C4-2B (cell line): ENCODE measurements around the gene IFT122.
A peak's percentile ranks its signal among the peaks of the same experiment; 100 is the strongest.
"Not testable (repeated sequence)": the region's sequence is repeated elsewhere in the genome, so short reads cannot be mapped to it uniquely, and the experiment has no call there.

Experiments
- H3K27ac ChIP-seq: fragments of 450-650 bp; 2 replicates; pipeline ENCODE4 v1.5.1; 2017
- ZFX ChIP-seq: fragments of 450-650 bp; IDR thresholded peaks from 2 replicates; pipeline ENCODE4 v1.6.1; 2017
- TF ChIP-seq, protein P1 (sequence below): fragments of 450-650 bp; conservative IDR thresholded peaks from 2 replicates; pipeline ENCODE4 v1.5.1; 2017; ENCODE audit warnings: mild to moderate bottlenecking

The IFT122 gene

GRCh38 chr3:129487183-129487867 is 47.3 kb downstream of the IFT122 start:
- H3K27ac ChIP-seq: no peak overlapping the region
- TF ChIP-seq, protein P1, sequence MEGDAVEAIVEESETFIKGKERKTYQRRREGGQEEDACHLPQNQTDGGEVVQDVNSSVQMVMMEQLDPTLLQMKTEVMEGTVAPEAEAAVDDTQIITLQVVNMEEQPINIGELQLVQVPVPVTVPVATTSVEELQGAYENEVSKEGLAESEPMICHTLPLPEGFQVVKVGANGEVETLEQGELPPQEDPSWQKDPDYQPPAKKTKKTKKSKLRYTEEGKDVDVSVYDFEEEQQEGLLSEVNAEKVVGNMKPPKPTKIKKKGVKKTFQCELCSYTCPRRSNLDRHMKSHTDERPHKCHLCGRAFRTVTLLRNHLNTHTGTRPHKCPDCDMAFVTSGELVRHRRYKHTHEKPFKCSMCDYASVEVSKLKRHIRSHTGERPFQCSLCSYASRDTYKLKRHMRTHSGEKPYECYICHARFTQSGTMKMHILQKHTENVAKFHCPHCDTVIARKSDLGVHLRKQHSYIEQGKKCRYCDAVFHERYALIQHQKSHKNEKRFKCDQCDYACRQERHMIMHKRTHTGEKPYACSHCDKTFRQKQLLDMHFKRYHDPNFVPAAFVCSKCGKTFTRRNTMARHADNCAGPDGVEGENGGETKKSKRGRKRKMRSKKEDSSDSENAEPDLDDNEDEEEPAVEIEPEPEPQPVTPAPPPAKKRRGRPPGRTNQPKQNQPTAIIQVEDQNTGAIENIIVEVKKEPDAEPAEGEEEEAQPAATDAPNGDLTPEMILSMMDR: no peak
- TF ChIP-seq ZFX: no peak

- not testable (repeated sequence) for H3K27ac ChIP-seq
These were observed 47.9 kb downstream of the IFT122 start for GRCh38 chr3:129487868-129488335.

GRCh38 chr3:129489258-129489657 is 49.2 kb downstream of the IFT122 start:
- not testable (repeated sequence) for H3K27ac ChIP-seq

GRCh38 chr3:129490273-129490675 is 50.2 kb downstream of the IFT122 start:
- H3K27ac ChIP-seq: no peak overlapping the region

GRCh38 chr3:129491077-129491476 is 51.1 kb downstream of the IFT122 start:
- not testable (repeated sequence) for H3K27ac ChIP-seq

More at GRCh38 chr3:129490273-129490675, 50.2 kb downstream of the IFT122 start:
- no peak for TF ChIP-seq ZFX
- TF ChIP-seq, protein P1: peak; percentile 93

DNA sequence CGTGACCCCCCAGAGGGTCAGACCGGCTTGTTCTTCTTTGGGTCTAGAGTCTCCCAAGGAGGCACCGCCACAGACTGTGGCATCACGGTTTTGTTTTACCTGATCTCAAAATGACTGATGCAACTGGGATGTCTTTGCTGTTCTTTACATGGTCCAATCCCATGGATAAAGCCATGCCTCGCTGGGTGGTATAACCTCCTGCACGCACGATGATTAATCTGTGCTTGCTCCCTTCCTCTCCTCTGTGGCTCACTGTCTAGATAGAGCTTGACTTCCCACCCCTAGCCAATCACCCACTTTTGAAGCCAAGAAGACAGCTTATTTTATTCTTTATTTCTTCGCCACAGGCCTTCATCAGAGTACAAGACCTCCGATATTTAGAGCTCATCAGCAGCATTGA is 51.8 kb downstream of the IFT122 start:
- no peak for TF ChIP-seq ZFX
- TF ChIP-seq, protein P1: no peak
- H3K27ac ChIP-seq: no peak overlapping the region

DNA sequence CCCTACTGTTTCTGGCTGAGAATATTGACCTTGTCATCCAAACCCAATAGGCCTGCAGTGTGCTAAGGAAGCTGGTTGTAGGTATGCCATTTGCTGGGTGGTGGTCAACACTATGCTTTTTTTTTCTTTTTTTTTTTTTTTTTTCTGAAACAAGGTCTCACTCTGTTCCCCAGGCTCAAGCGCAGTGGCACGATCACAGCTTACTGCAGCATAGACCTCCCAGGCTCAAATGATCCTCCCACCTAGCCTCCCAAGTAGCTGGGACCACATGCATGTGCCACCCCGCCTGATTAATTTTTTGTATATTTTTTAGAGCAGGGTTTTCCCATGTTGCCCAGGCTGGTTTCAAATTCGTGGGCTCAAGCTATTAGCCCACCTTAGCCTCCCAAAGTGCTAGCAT is 52.7 kb downstream of the IFT122 start:
- TF ChIP-seq, protein P1: no peak
- no peak for TF ChIP-seq ZFX
- no peak overlapping the region for H3K27ac ChIP-seq

DNA sequence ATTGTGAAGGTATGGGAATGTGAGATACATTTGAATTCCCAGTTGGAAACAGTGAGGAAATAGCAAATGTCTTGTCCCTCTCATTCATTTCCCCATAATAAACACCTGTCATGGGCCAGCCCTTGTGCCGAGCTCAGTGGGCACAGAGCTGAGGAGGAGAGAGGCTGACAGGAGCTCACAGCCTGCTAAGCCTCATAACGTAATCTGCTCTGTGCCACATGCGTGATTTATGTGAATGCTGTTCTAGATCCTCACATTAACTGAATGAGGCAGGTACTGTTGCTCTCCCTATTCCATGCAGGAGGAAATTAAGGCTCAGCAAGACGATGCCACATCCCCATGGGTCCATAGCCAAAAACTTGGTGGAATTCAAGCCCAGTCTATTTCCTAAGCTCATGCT is 53.2 kb downstream of the IFT122 start:
- TF ChIP-seq, protein P1: no peak
- no peak for TF ChIP-seq ZFX
- H3K27ac ChIP-seq: no peak overlapping the region

DNA sequence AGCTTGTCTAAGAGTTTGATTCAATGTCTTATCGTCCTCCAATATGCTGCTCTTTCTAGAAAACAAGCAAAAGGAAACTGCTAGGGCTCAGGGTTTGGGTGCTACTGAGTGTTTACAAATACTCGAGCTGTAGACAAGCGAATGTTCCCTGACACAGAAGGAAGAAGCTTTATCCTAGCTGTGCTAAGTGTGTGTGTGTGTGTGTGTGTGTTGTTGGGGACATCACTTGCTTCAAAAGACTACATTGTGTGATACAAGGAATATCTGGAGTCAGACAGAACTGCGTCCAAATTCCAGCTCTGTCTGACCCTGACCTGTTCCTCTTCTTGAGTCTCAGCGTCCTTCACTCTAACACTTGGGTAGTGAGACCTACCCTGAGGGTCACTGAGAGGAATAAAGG is 54.5 kb downstream of the IFT122 start:
- H3K27ac ChIP-seq: not testable (repeated sequence)

GRCh38 chr3:129495006-129495639 is 55.1 kb downstream of the IFT122 start:
- H3K27ac ChIP-seq: not testable (repeated sequence)

- not testable (repeated sequence) for H3K27ac ChIP-seq
These were observed 57.9 kb downstream of the IFT122 start for GRCh38 chr3:129497876-129498275.

- not testable (repeated sequence) for H3K27ac ChIP-seq
These were observed 58.8 kb downstream of the IFT122 start for GRCh38 chr3:129498603-129499488.

- H3K27ac ChIP-seq: not testable (repeated sequence)
These were observed 59.7 kb downstream of the IFT122 start for GRCh38 chr3:129499604-129500333.
